T follicular helper cell (primary cell): ENCODE measurements around the gene ZFYVE9.
"Not testable (repeated sequence)": the region's sequence is repeated elsewhere in the genome, so short reads cannot be mapped to it uniquely, and the experiment has no call there.

Experiments used
- DNase-seq: peaks from one replicate; pipeline ENCODE4 v3.0.0-alpha.2; 2020; ENCODE audit warnings: low read depth

Gene ZFYVE9

GRCh38 chr1:52368383-52369172, 226.7 kb downstream of the ZFYVE9 start:
- DNase-seq: peak; percentile 52

- DNase-seq: not testable (repeated sequence)
Measured at GRCh38 chr1:52369851-52370250, 228.0 kb downstream of the ZFYVE9 start.

DNA sequence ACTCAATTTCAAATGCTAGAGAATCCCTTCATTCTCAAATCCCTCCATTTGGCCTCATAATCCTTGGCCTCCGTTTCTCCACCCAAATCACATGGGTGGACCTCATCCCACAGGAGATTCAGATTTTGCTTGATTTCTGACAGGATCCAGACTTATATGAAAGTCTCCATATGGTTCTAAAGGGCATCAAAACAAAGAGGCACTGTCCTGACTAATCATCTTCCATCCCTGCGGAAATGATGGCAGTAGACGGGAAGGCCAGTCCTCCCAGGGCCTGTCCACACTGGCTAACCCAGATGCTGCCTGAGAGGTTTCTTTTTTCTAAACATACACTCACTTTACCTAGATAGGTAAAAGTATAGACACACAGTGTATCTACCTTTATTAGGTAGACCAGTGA, 243.5 kb downstream of the ZFYVE9 start:
- DNase-seq: no peak

- no peak for DNase-seq
Measured at GRCh38 chr1:52386458-52386857, 244.6 kb downstream of the ZFYVE9 start.

DNA sequence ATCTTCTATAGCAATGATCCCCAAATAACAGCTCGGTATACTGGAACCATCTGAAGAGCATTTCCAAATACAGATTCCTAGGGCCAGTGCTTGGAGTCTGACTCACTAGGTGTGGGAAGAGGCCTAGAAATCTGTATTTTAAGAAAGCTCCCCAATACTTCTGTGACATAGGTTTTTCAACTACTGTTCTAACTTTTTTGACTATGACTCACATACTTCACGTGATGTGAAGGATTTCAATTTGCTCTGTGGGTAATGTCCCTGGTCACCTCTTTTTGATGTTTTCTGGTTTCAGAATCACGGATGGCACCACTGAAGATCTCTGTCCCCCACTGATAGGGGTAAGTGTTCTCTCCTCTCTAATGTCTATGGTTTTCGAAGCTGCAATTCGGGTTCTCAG, 251.3 kb downstream of the ZFYVE9 start:
- no peak for DNase-seq
